Activated T-helper 17 cell treated with anti-CD3 and anti-CD28 coated beads, Interleukin-2, amount 50 U/mL, for 72 hours (primary cell): ENCODE results near the gene DCHS1. TPM values are rescaled to one million over a fixed set of nuclear protein-coding genes. Genes with fewer than 3 reads are reported as not detected.

Experiments
- ATAC-seq: fragments of 150-1000 bp; cut with Tn5 transposase; replicated peaks from 2 replicates; pipeline ENCODE4 v1.10.0; 2021; ENCODE audit warnings: mild to moderate bottlenecking, moderate library complexity
- H3K27ac Mint-ChIP-seq: one replicate; pipeline ENCODE4 v1.8.0; 2022; ENCODE audit warnings: mixed read lengths
- H3K27me3 Mint-ChIP-seq: one replicate; pipeline ENCODE4 v1.8.0; 2022; ENCODE audit warnings: mixed read lengths
- H3K36me3 Mint-ChIP-seq: one replicate; pipeline ENCODE4 v1.8.0; 2022; ENCODE audit warnings: low read depth, mild to moderate bottlenecking, mixed read lengths
- H3K4me1 Mint-ChIP-seq: one replicate; pipeline ENCODE4 v1.8.0; 2022; ENCODE audit warnings: mixed read lengths
- H3K4me3 Mint-ChIP-seq: one replicate; pipeline ENCODE4 v1.8.0; 2022; ENCODE audit warnings: mild to moderate bottlenecking, mixed read lengths
- H3K9me3 Mint-ChIP-seq: one replicate; pipeline ENCODE4 v1.8.0; 2022; ENCODE audit warnings: mixed read lengths
- total RNA-seq, 2 donors: library from RNA; stranded (reverse); gene quantifications; one replicate each; pipeline ENCODE4 v1.2.3, GENCODE V29; 2022

Gene DCHS1
- total RNA-seq, 2 donors from 2014 or later, result 0.26 to 1.5 TPM

- ATAC-seq, result no peak
- H3K4me3 Mint-ChIP-seq, result no peak overlapping the region
- H3K27ac Mint-ChIP-seq, result no peak overlapping the region
- no peaks in the 10 kb centered on the region for H3K4me1 Mint-ChIP-seq
- H3K36me3 Mint-ChIP-seq, result no peaks in the 10 kb centered on the region
- no peaks in the 10 kb centered on the region for H3K27me3 Mint-ChIP-seq
- H3K9me3 Mint-ChIP-seq, result no peaks in the 10 kb centered on the region
These were observed 12.7 kb downstream of the DCHS1 start for GRCh38 chr11:6642957-6643356.

- Mint-ChIP-seq H3K9me3 (no peaks in the 10 kb centered on the region), H3K27ac (no peak overlapping the region), H3K27me3 (no peaks in the 10 kb centered on the region), H3K4me3 (no peak overlapping the region), H3K4me1 (no peaks in the 10 kb centered on the region), H3K36me3 (no peaks in the 10 kb centered on the region)
- ATAC-seq, result no peak
These were observed 14.5 kb downstream of the DCHS1 start for GRCh38 chr11:6640985-6641701.

GRCh38 chr11:6640036-6640984 is 15.3 kb downstream of the DCHS1 start:
- Mint-ChIP-seq H3K27me3 (no peaks in the 10 kb centered on the region), H3K9me3 (no peaks in the 10 kb centered on the region), H3K4me3 (no peak overlapping the region), H3K27ac (no peak overlapping the region), H3K4me1 (no peaks in the 10 kb centered on the region), H3K36me3 (no peaks in the 10 kb centered on the region)
- ATAC-seq, result no peak

GRCh38 chr11:6638429-6638828 is 17.2 kb downstream of the DCHS1 start:
- no peak for ATAC-seq
- no peaks in the 10 kb centered on the region for H3K27me3 Mint-ChIP-seq

GRCh38 chr11:6637871-6638270 is 17.7 kb downstream of the DCHS1 start:
- Mint-ChIP-seq H3K27me3 (no peaks in the 10 kb centered on the region), H3K9me3 (no peaks in the 10 kb centered on the region), H3K4me3 (no peak overlapping the region), H3K4me1 (no peaks in the 10 kb centered on the region), H3K27ac (no peak overlapping the region), H3K36me3 (no peaks in the 10 kb centered on the region)
- ATAC-seq, result no peak

More at GRCh38 chr11:6638429-6638828, 17.2 kb downstream of the DCHS1 start:
- no peaks in the 10 kb centered on the region for H3K9me3 Mint-ChIP-seq
- no peaks in the 10 kb centered on the region for H3K4me1 Mint-ChIP-seq
- H3K36me3 Mint-ChIP-seq, result no peaks in the 10 kb centered on the region
- no peak overlapping the region for H3K4me3 Mint-ChIP-seq
- no peak overlapping the region for H3K27ac Mint-ChIP-seq

- Mint-ChIP-seq H3K9me3 (no peaks in the 10 kb centered on the region), H3K4me3 (no peak overlapping the region), H3K36me3 (no peaks in the 10 kb centered on the region), H3K4me1 (no peaks in the 10 kb centered on the region), H3K27ac (no peak overlapping the region), H3K27me3 (no peaks in the 10 kb centered on the region)
- ATAC-seq, result no peak
These were observed 19.1 kb downstream of the DCHS1 start for GRCh38 chr11:6636480-6636879.

- no peaks in the 10 kb centered on the region for H3K9me3 Mint-ChIP-seq
- H3K27ac Mint-ChIP-seq, result no peak overlapping the region
- H3K36me3 Mint-ChIP-seq, result no peaks in the 10 kb centered on the region
- ATAC-seq, result no peak
- H3K4me3 Mint-ChIP-seq, result no peak overlapping the region
- H3K27me3 Mint-ChIP-seq, result no peaks in the 10 kb centered on the region
- no peaks in the 10 kb centered on the region for H3K4me1 Mint-ChIP-seq
These were observed 20.3 kb downstream of the DCHS1 start for GRCh38 chr11:6635082-6635932.

- Mint-ChIP-seq H3K27ac (no peak overlapping the region), H3K9me3 (no peaks in the 10 kb centered on the region)
- ATAC-seq, result no peak
These were observed 21.1 kb downstream of the DCHS1 start for GRCh38 chr11:6634534-6634933.

GRCh38 chr11:6633422-6634408 is 21.9 kb downstream of the DCHS1 start:
- Mint-ChIP-seq H3K27me3 (no peaks in the 10 kb centered on the region), H3K36me3 (no peaks in the 10 kb centered on the region), H3K4me3 (no peak overlapping the region), H3K9me3 (no peaks in the 10 kb centered on the region), H3K4me1 (no peaks in the 10 kb centered on the region), H3K27ac (no peak overlapping the region)
- ATAC-seq, result no peak

More at GRCh38 chr11:6634534-6634933, 21.1 kb downstream of the DCHS1 start:
- H3K36me3 Mint-ChIP-seq, result no peaks in the 10 kb centered on the region
- H3K27me3 Mint-ChIP-seq, result no peaks in the 10 kb centered on the region
- no peak overlapping the region for H3K4me3 Mint-ChIP-seq
- H3K4me1 Mint-ChIP-seq, result no peaks in the 10 kb centered on the region

- ATAC-seq, result peak; percentile 63
- Mint-ChIP-seq H3K27ac (no peak overlapping the region), H3K9me3 (no peaks in the 10 kb centered on the region), H3K36me3 (no peaks in the 10 kb centered on the region), H3K27me3 (no peaks in the 10 kb centered on the region), H3K4me3 (no peak overlapping the region), H3K4me1 (peaks cover 5% of the 10 kb centered on the region)
These were observed 23.2 kb downstream of the DCHS1 start for GRCh38 chr11:6632116-6633073.

- Mint-ChIP-seq H3K36me3 (no peaks in the 10 kb centered on the region), H3K4me3 (no peak overlapping the region), H3K27me3 (no peaks in the 10 kb centered on the region), H3K4me1 (peaks cover 6% of the 10 kb centered on the region), H3K9me3 (no peaks in the 10 kb centered on the region), H3K27ac (no peak overlapping the region)
- no peak for ATAC-seq
These were observed 24.2 kb downstream of the DCHS1 start for GRCh38 chr11:6631361-6631890.

- no peak for ATAC-seq
- peaks cover 6% of the 10 kb centered on the region for H3K4me1 Mint-ChIP-seq
- H3K9me3 Mint-ChIP-seq, result no peaks in the 10 kb centered on the region
- no peaks in the 10 kb centered on the region for H3K36me3 Mint-ChIP-seq
- H3K27me3 Mint-ChIP-seq, result no peaks in the 10 kb centered on the region
- H3K4me3 Mint-ChIP-seq, result no peak overlapping the region
- H3K27ac Mint-ChIP-seq, result no peak overlapping the region
These were observed 24.8 kb downstream of the DCHS1 start for GRCh38 chr11:6630632-6631291.
